Spleen (tissue), 7 donors: Measurements from ENCODE around the gene RFX5.

Experiments
- CTCF ChIP-seq, 11 experiments: fragments of 200-600 bp in 7 of 11; fragments of 450-650 bp in 4 of 11; sonication (generic) in 4 of 11; IDR thresholded peaks in 8 of 11; conservative IDR thresholded peaks in 3 of 11; 1 replicate in 7 of 11; 2 replicates in 4 of 11; pipeline versions ENCODE4 v1.4.0 to v1.8.0; 2016 to 2021; ENCODE audit warnings: antibody characterized with exemption in 11 of 11, inconsistent platforms in 4 of 11, mild to moderate bottlenecking in 1 of 11
- POLR2A ChIP-seq, 3 donors: fragments of 450-650 bp; IDR thresholded peaks; one replicate each; pipeline ENCODE4 v1.5.1; 2017; ENCODE audit warnings: antibody characterized with exemption in 3 of 3, mild to moderate bottlenecking in 1 of 3
- donor health status: DM: no; HTN: no; CAD: no; lungs with moderate emphysema.
- donor health status: DM: no; HTN: no; CAD: no.
- donor health status: DM: no; HTN: no; CAD: no.

- no peak for TF ChIP-seq CTCF (IDR thresholded peaks at IDR 0.05 in 8 of 11, conservative IDR thresholded peaks at IDR 0.05 in 3 of 11)
- no peak for TF ChIP-seq POLR2A (IDR thresholded peaks at IDR 0.05)
These were observed 12.2 kb downstream of the RFX5 start for GRCh38 chr1:151334822-151335221.
